Hematopoietic multipotent progenitor cell treated with erythropoietin and hydrocortisone succinate and interleukin-3 and kit ligand, for 17 days (in vitro differentiated cells): ENCODE measurements around the gene FOXO1.

Experiments
- DNase-seq: peaks from one replicate; pipeline ENCODE4 v3.0.0-alpha.2; 2015; ENCODE audit warnings: low spot score

The FOXO1 gene

GRCh38 chr13:40539576-40540327 lies 126.7 kb downstream of the FOXO1 start:
- no peak for DNase-seq

- no peak for DNase-seq
Observed at GRCh38 chr13:40537146-40537895, 129.1 kb downstream of the FOXO1 start.

- DNase-seq: no peak
Observed at GRCh38 chr13:40536443-40537113, 129.9 kb downstream of the FOXO1 start.

- DNase-seq: no peak
Observed at GRCh38 chr13:40535345-40535836, 131.1 kb downstream of the FOXO1 start.

GRCh38 chr13:40534456-40534855 lies 132.0 kb downstream of the FOXO1 start:
- DNase-seq: no peak

GRCh38 chr13:40533072-40533471 lies 133.4 kb downstream of the FOXO1 start:
- no peak for DNase-seq

- DNase-seq: no peak
Observed at GRCh38 chr13:40530961-40531360, 135.5 kb downstream of the FOXO1 start.

- DNase-seq: no peak
Observed at GRCh38 chr13:40528881-40529280, 137.6 kb downstream of the FOXO1 start.

- DNase-seq: no peak
Observed at GRCh38 chr13:40527914-40528313, 138.5 kb downstream of the FOXO1 start.

- DNase-seq: no peak
Observed at GRCh38 chr13:40522282-40522681, 144.2 kb downstream of the FOXO1 start.

- DNase-seq: no peak
Observed at GRCh38 chr13:40520916-40521315, 145.5 kb downstream of the FOXO1 start.

- no peak for DNase-seq
Observed at GRCh38 chr13:40519637-40520036, 146.8 kb downstream of the FOXO1 start.

GRCh38 chr13:40518481-40518882 lies 148.0 kb downstream of the FOXO1 start:
- no peak for DNase-seq

- DNase-seq: no peak
Observed at GRCh38 chr13:40517486-40518480, 148.7 kb downstream of the FOXO1 start.

GRCh38 chr13:40515702-40516101 lies 150.7 kb downstream of the FOXO1 start:
- no peak for DNase-seq

GRCh38 chr13:40514802-40515201 lies 151.6 kb downstream of the FOXO1 start:
- DNase-seq: no peak

GRCh38 chr13:40509876-40510275 lies 156.6 kb downstream of the FOXO1 start:
- DNase-seq: no peak

- DNase-seq: no peak
Observed at GRCh38 chr13:40508767-40509342, 157.6 kb downstream of the FOXO1 start.

GRCh38 chr13:40508127-40508526 lies 158.3 kb downstream of the FOXO1 start:
- DNase-seq: no peak

GRCh38 chr13:40506592-40507446 lies 159.6 kb downstream of the FOXO1 start:
- DNase-seq: no peak
